HG02885 (cell line): ENCODE measurements around the gene NBR1.
A peak's percentile ranks its signal among the peaks of the same experiment; 100 is the strongest.
"Not testable (repeated sequence)": the region's sequence is repeated elsewhere in the genome, so short reads cannot be mapped to it uniquely, and the experiment has no call there.

Experiments used
- ATAC-seq: cut with Tn5 transposase; IDR thresholded peaks from one replicate; pipeline ENCODE4 v1.9.1; 2021; ENCODE audit warnings: mild to moderate bottlenecking; ENCODE audit not compliant: unreplicated experiment, poor library complexity

NBR1 gene

DNA sequence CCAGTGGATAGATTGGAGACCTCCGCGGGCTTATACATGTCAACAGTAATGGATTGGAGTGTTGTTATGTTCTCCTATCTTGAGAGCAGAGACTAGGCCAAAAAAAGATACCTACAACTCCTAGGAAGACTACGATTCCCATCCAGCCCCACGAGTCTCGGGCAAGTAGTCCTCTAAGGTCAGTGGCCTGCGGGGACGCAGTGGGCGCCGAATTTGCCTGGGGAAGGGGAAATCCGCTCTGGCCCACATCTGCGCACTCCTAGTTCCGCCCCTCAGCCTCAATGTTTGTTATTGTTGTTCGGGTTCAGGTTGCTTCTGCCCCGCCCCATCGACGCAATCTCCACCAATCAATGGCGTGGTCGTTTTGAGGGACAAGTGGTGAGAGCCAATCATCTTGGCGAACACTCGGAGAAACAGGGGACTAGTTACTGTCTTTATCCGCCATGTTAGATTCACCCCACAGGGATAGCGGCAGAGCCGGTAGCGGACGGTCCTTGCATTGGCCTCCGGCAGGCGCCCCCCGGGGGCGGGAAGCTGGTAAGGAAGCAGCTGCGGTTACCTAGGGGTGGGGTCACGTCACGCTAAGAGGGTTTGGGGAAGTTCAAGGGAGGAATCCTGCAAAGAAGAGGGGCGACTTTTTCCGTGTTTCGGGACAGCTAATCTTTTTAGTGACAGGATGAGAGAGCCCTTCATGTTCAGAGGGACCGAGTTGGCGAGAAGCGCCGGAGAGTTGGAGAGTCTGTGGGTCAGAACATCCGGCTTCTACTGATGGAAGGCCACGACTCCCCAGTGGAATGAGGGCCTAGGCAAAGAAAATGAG, at the start of gene NBR1:
Gene NBR1 (plus strand): TSS at position 449 of the 820 bp plus-strand sequence. CDS start 4,586 bp downstream, outside the sequence.
- ATAC-seq = peak; percentile 79

GRCh38 chr17:43125133-43125966, 45.7 kb upstream of the NBR1 start, which contains the start of gene BRCA1:
Gene BRCA1, minus strand, starts transcription at chr17:43125364. Its CDS starts 1,268 bp downstream, at chr17:43124096.
- peak; percentile 99 for ATAC-seq

- no peak for ATAC-seq
These were observed 44.8 kb upstream of the NBR1 start for GRCh38 chr17:43125967-43126910.

DNA sequence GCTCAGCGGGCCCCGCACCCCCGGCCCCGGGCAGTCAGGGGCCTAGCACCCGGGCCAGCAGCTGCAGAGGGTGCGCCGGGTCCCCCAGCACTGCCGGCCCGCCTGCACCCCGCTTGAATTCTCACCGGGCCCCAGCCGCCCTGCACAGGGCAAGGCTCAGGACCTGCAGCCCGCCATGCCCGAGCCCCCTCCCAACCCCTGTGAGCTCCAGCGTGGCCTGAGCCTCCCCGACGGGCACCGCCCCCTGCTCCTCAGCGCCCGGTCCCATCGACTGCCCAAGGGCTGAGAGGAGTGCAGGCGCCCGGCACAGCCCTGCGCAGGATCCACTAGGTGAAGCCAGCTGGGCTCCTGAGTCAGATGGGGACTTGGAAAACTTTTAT, 44.1 kb upstream of the NBR1 start:
- no peak for ATAC-seq

GRCh38 chr17:43127333-43127876, 43.6 kb upstream of the NBR1 start:
- ATAC-seq = not testable (repeated sequence)

DNA sequence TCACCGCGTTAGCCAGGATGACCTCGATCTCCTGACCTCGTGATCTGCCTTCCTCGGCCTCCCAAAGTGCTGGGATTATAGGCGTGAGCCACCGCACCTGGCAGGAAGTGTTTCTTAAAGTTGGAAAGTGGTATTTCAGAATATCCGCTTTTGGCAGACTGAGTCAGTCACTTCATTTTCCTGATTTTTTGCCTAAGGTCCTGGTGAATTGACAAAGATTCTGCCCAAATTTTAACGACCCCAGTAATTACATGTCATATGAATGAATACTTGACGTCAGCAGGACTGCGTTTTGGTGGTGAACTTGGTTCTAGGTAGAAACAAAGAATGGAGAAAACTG, 41.4 kb upstream of the NBR1 start:
- no peak for ATAC-seq

- no peak for ATAC-seq
These were observed 38.9 kb upstream of the NBR1 start for GRCh38 chr17:43132117-43132516.

GRCh38 chr17:43133439-43133838, 37.6 kb upstream of the NBR1 start:
- not testable (repeated sequence) for ATAC-seq

GRCh38 chr17:43134774-43135453, 36.1 kb upstream of the NBR1 start:
- ATAC-seq = no peak

GRCh38 chr17:43135454-43135819, 35.6 kb upstream of the NBR1 start:
- no peak for ATAC-seq

- not testable (repeated sequence) for ATAC-seq
These were observed 34.4 kb upstream of the NBR1 start for GRCh38 chr17:43136574-43136973.

GRCh38 chr17:43138531-43138930, 32.5 kb upstream of the NBR1 start:
- not testable (repeated sequence) for ATAC-seq

DNA sequence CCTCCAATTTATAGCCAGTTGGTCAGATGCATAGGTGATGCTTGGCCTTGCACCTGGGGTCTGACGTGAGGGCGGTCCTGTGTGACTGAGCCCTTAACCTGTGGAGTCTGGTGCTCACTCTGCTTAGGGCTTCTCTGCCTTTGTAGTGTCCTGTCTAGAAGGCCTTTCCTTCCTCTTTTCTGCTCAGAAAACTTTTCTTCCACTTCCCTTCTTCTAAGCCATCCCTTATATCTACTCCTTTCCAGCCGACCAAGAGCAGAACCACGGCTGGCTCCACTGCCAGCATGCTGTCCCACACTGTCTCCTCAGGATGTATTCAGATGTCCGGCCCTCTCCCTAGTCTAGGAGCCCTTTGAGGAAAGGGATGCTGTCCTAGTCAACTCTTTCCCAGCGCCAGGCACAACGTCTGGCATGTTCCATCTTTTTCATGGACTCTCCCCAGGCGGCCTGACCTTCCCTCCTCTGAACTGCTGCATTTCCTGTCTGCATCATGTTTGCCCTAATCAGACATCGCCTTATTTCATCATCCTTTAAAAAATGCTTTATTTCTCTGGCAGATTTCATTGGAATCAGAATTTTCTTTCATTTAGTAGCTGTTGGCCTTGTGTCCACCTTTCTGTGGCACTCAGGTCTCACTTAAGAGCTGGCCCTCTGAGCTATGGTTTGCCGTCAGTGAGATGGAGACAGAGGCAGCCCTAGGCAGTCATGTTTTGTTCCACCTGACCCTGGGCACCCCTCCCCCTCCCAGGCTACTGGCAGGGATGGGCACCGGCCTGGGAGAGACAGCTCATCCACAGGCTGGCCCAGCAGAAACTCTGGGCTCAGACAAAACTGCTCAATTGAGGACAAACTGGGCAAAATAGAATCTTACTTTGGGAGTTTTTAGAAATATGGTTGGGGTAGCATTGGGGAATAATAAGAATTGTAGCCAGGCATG, 30.4 kb upstream of the NBR1 start:
- no peak for ATAC-seq

DNA sequence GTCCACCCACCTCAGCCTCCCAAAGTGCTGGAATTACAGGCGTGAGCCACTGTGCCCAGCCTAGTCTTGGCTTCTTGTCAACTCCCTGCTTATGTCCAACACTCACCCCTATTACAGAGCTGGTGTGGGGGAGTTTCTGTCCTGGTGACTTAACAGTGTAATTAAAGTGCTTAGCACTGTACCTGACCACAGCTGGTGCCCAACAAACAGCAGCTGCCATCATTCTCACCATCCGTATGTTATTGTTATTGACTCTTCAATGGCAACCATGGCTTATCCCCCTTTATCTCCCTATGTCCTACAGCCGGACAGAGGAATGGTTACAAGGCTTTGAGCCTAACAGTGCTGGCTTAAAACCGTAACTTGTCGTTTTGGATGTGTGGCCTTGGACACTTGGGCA, 28.9 kb upstream of the NBR1 start:
- no peak for ATAC-seq

- no peak for ATAC-seq
These were observed 27.8 kb upstream of the NBR1 start for GRCh38 chr17:43143201-43143600.

GRCh38 chr17:43146649-43147048, 24.4 kb upstream of the NBR1 start:
- no peak for ATAC-seq

DNA sequence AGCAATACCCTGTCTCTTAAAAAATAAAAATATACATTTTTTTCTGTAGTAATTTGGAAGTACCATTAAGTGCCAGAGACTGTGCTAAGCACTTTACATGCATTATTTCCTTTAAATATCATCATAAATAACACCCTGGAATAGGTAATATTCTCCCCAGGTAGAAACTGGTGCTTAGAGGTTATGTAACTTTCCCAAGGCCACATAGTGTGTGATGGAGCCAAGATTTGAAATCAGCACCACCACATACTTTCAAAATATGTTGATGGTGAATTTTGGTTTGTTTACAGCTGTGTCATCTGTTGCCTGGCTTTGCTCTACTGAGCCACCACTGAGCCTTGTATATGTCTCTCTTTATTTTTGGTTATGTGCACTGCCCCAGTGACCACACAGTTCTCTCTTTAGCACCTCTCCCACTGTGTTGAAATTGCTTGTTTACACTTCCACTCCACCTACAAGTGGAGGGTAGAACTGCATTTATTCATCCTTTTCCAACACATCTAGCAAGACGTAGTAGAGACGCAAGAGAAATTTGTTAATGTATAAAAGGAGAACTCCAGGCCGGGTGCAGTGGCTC, 19.0 kb upstream of the NBR1 start:
- ATAC-seq = no peak

GRCh38 chr17:43153197-43153835, 17.7 kb upstream of the NBR1 start:
- ATAC-seq = not testable (repeated sequence)
